Fibroblast of skin of left quadriceps (primary cell): ENCODE results near the gene FAN1.

Experiments used
- DNase-seq, 2 experiments: peaks; one replicate each; pipeline ENCODE4 v3.0.0-alpha.2; 2013; ENCODE audit warnings: low read depth in 2 of 2

Gene FAN1

GRCh38 chr15:30921106-30921505 is 17.4 kb downstream of the FAN1 start:
- DNase-seq, result no peak

GRCh38 chr15:30921781-30922479 is 18.2 kb downstream of the FAN1 start:
- no peak for DNase-seq

GRCh38 chr15:30922480-30923311 is 19.0 kb downstream of the FAN1 start:
- peak; percentile 32 for DNase-seq

GRCh38 chr15:30923429-30923828 is 19.7 kb downstream of the FAN1 start:
- DNase-seq, result no peak

GRCh38 chr15:30924353-30924752 is 20.6 kb downstream of the FAN1 start:
- DNase-seq, result peak; percentile 45 to 46

- no peak for DNase-seq
These were observed 22.0 kb downstream of the FAN1 start for GRCh38 chr15:30925686-30926085.

- no peak for DNase-seq
These were observed 22.4 kb downstream of the FAN1 start for GRCh38 chr15:30926161-30926560.

- DNase-seq, result no peak
These were observed 23.5 kb downstream of the FAN1 start for GRCh38 chr15:30927148-30927761.

- no peak for DNase-seq
These were observed 24.4 kb downstream of the FAN1 start for GRCh38 chr15:30928076-30928475.

GRCh38 chr15:30929064-30929669 is 25.5 kb downstream of the FAN1 start:
- DNase-seq, result no peak

- DNase-seq, result no peak
These were observed 26.3 kb downstream of the FAN1 start for GRCh38 chr15:30929982-30930381.

GRCh38 chr15:30930422-30930821 is 26.7 kb downstream of the FAN1 start:
- no peak for DNase-seq

- DNase-seq, result no peak
These were observed 29.6 kb downstream of the FAN1 start for GRCh38 chr15:30933293-30933692.

- DNase-seq, result no peak
These were observed 35.4 kb downstream of the FAN1 start for GRCh38 chr15:30939161-30939560.

GRCh38 chr15:30940359-30940758 is 36.6 kb downstream of the FAN1 start:
- DNase-seq, result no peak

GRCh38 chr15:30941520-30941919 is 37.8 kb downstream of the FAN1 start:
- no peak for DNase-seq

- DNase-seq, result no peak
These were observed 40.1 kb downstream of the FAN1 start for GRCh38 chr15:30943654-30944335.

GRCh38 chr15:30953183-30953582 is 49.5 kb downstream of the FAN1 start:
- DNase-seq, result no peak

GRCh38 chr15:30953731-30954378 is 50.1 kb downstream of the FAN1 start:
- peak; percentile 59 for DNase-seq

- DNase-seq, result no peak
These were observed 51.0 kb downstream of the FAN1 start for GRCh38 chr15:30954674-30955073.
